Measurements from ENCODE around the gene SORBS1. TPM values are rescaled to one million over a fixed set of nuclear protein-coding genes. Genes with fewer than 3 reads are reported as not detected.

Gene SORBS1
- total and polyA plus RNA-seq, 2 donors (not counting 1 experiment from before 2014, with no cell fraction given): 0.21 to 1.5 TPM

DNA sequence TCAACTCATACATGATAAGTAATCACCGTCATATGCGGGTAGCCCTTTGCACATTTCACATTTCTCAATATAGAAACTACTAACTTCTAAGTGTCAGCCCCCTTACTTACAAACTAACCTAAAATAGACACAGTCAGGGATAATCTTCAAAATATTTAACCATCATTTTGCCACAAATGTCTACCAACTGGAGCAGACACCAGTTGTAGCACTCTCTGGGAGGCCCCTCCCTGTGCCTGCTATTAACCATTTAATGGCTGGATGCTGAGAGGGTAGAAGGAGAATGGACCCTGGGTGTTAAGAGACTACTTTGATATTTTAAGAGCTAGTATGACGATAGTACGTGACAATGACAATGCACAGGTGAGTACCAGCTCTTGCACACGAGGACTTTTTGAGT lies 116.4 kb downstream of the SORBS1 start:
- H3K4me3 Mint-ChIP-seq: no peak overlapping the region
- Histone ChIP-seq H3K79me2 (ENCODE audit: control insufficient read depth, insufficient read depth, low read length) (no peaks in the 10 kb centered on the region), H4K20me1 (ENCODE audit: control insufficient read depth, insufficient read depth, low read length, poor library complexity, severe bottlenecking) (no peaks in the 10 kb centered on the region), H3K27ac (ENCODE audit: low read length in 2 of 2) (no peak overlapping the region), H3K9ac (ENCODE audit: low read length) (no peak overlapping the region), H3K4me2 (replicated peaks; ENCODE audit: low read depth, low read length, poor library complexity, severe bottlenecking) (no peak overlapping the region), H3K4me3 (ENCODE audit: control extremely low read depth in 1 of 5, extremely low read depth in 1 of 5, insufficient read depth in 1 of 5, low read depth in 2 of 5, low read length in 4 of 5) (no peak overlapping the region), H3K4me1 (ENCODE audit: control insufficient read depth in 2 of 2, insufficient read depth in 2 of 2, low read length in 2 of 2) (no peaks in the 10 kb centered on the region), H3K36me3 (replicated peaks in 1 of 2; ENCODE audit: control extremely low read depth in 1 of 2, control insufficient read depth in 1 of 2, extremely low read depth in 1 of 2, insufficient read depth in 2 of 2, low read length in 1 of 2) (no peaks in the 10 kb centered on the region), H3K27me3 (replicated peaks in 1 of 4; ENCODE audit: control extremely low read depth in 1 of 4, control insufficient read depth in 3 of 4, insufficient read depth in 4 of 4, low read length in 3 of 4) (peaks cover 0 to 10% (median 1%) of the 10 kb centered on the region in 4 experiments), H3K9me3 (ENCODE audit: control extremely low read depth in 1 of 3, control insufficient read depth in 2 of 3, insufficient read depth in 1 of 3, low read length in 2 of 3) (no peaks in the 10 kb centered on the region), H2AFZ (ENCODE audit: insufficient read depth, low read depth, low read length, poor library complexity, severe bottlenecking) (no peak overlapping the region)
- POLR2A ChIA-PET: no interaction called here
- TF ChIP-seq, protein P1, sequence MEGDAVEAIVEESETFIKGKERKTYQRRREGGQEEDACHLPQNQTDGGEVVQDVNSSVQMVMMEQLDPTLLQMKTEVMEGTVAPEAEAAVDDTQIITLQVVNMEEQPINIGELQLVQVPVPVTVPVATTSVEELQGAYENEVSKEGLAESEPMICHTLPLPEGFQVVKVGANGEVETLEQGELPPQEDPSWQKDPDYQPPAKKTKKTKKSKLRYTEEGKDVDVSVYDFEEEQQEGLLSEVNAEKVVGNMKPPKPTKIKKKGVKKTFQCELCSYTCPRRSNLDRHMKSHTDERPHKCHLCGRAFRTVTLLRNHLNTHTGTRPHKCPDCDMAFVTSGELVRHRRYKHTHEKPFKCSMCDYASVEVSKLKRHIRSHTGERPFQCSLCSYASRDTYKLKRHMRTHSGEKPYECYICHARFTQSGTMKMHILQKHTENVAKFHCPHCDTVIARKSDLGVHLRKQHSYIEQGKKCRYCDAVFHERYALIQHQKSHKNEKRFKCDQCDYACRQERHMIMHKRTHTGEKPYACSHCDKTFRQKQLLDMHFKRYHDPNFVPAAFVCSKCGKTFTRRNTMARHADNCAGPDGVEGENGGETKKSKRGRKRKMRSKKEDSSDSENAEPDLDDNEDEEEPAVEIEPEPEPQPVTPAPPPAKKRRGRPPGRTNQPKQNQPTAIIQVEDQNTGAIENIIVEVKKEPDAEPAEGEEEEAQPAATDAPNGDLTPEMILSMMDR (IDR thresholded peaks at IDR 0.05): no peak
- no peak for TF ChIP-seq EZH2 (IDR thresholded peaks at IDR 0.05; ENCODE audit: borderline replicate concordance, insufficient read depth, low read depth, low read length, poor library complexity, severe bottlenecking)
- H3K27ac Mint-ChIP-seq: no peak overlapping the region
- no peaks in the 10 kb centered on the region for H3K4me1 Mint-ChIP-seq
- CTCF ChIA-PET: interaction anchor here (1.3 to 7.3 kb wide), 7 partner anchors 9 to 420 kb away, joined by 3 to 59 read pairs (median 5); no protein-coding TSS in a partner anchor
- H3K27me3 Mint-ChIP-seq: peaks cover 21% of the 10 kb centered on the region
- no peak for DNase-seq
- intact Hi-C loops (cut with micrococcal nuclease): loop anchor here (10.0 kb wide), 1 partner anchor 810 kb away; no protein-coding TSS in a partner anchor
- no peak for ATAC-seq (ENCODE audit: low read depth)
- no peaks in the 10 kb centered on the region for H3K9me3 Mint-ChIP-seq (ENCODE audit: insufficient read depth)
- 93% methylated on average over 5 of the region's 5 CpGs for WGBS (ENCODE audit: insufficient coverage)

DNA sequence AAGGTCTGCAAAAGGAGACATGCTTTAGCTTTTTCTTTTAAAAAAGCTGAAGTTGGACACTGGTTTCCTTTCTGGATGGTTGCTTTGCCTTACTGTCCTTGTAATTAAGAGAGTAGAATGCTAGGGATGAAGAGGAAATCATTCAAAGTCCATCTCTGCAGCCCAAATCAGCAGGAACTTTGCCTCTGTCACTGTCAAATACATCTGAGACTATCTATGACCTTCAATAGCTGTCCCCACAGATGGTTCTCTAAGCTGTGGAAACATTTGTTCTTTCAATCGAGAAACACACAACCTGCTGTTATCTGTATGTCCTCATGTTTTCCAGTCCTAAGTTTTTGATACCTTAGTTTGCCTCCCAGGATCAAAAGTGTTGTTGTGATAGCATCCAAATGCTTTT lies 117.5 kb downstream of the SORBS1 start:
- CTCF ChIA-PET: interaction anchor here (0.6 to 7.3 kb wide), 6 partner anchors 9 to 198 kb away, joined by 3 to 59 read pairs (median 3); no protein-coding TSS in a partner anchor

More for the DNA sequence above, 117.5 kb downstream of the SORBS1 start:
- H4K20me1 ChIP-seq (ENCODE audit: control insufficient read depth, insufficient read depth, low read length, poor library complexity, severe bottlenecking): no peaks in the 10 kb centered on the region
- H3K27ac ChIP-seq (ENCODE audit: low read length in 2 of 2): no peak overlapping the region
- intact Hi-C loops (cut with micrococcal nuclease): loop anchor here (10.0 kb wide), 1 partner anchor 809 kb away; no protein-coding TSS in a partner anchor
- no peak overlapping the region for H3K4me3 Mint-ChIP-seq
- peaks cover 0 to 10% (median 1%) of the 10 kb centered on the region in 4 experiments for H3K27me3 ChIP-seq (replicated peaks in 1 of 4; ENCODE audit: control extremely low read depth in 1 of 4, control insufficient read depth in 3 of 4, insufficient read depth in 4 of 4, low read length in 3 of 4)
- H3K4me2 ChIP-seq (replicated peaks; ENCODE audit: low read depth, low read length, poor library complexity, severe bottlenecking): no peak overlapping the region
- H3K27me3 Mint-ChIP-seq: peaks cover 21% of the 10 kb centered on the region
- H3K4me3 ChIP-seq (ENCODE audit: control extremely low read depth in 1 of 5, extremely low read depth in 1 of 5, insufficient read depth in 1 of 5, low read depth in 2 of 5, low read length in 4 of 5): no peak overlapping the region
- H3K27ac Mint-ChIP-seq: no peak overlapping the region
- POLR2A ChIA-PET: no interaction called here
- no peaks in the 10 kb centered on the region for H3K9me3 ChIP-seq (ENCODE audit: control extremely low read depth in 1 of 3, control insufficient read depth in 2 of 3, insufficient read depth in 1 of 3, low read length in 2 of 3)
- TF ChIP-seq, protein P1 (IDR thresholded peaks at IDR 0.05): no peak
- TF ChIP-seq EZH2 (IDR thresholded peaks at IDR 0.05; ENCODE audit: borderline replicate concordance, insufficient read depth, low read depth, low read length, poor library complexity, severe bottlenecking): no peak
- DNase-seq: no peak
- H3K9ac ChIP-seq (ENCODE audit: low read length): no peak overlapping the region
- H3K79me2 ChIP-seq (ENCODE audit: control insufficient read depth, insufficient read depth, low read length): no peaks in the 10 kb centered on the region
- no peaks in the 10 kb centered on the region for H3K4me1 Mint-ChIP-seq
- H3K9me3 Mint-ChIP-seq (ENCODE audit: insufficient read depth): no peaks in the 10 kb centered on the region
- no peak overlapping the region for H2AFZ ChIP-seq (ENCODE audit: insufficient read depth, low read depth, low read length, poor library complexity, severe bottlenecking)
- no peak for ATAC-seq (ENCODE audit: low read depth)
- H3K36me3 ChIP-seq (replicated peaks in 1 of 2; ENCODE audit: control extremely low read depth in 1 of 2, control insufficient read depth in 1 of 2, extremely low read depth in 1 of 2, insufficient read depth in 2 of 2, low read length in 1 of 2): no peaks in the 10 kb centered on the region
- H3K4me1 ChIP-seq (ENCODE audit: control insufficient read depth in 2 of 2, insufficient read depth in 2 of 2, low read length in 2 of 2): no peaks in the 10 kb centered on the region
- WGBS (ENCODE audit: insufficient coverage): no CpG with 5 or more reads among the region's 1 CpG
